ENCODE data around the gene SLC30A1. TPM values are rescaled to one million over a fixed set of nuclear protein-coding genes. Genes with fewer than 3 reads are reported as not detected.

Gene SLC30A1
- total RNA-seq, 1 donor from 2014 or later: 28.1 TPM

- no peak for DNase-seq (ENCODE audit: low spot score)
These were observed 54.4 kb downstream of the SLC30A1 start for GRCh38 chr1:211524521-211524920.

- DNase-seq (ENCODE audit: low spot score): no peak
These were observed 56.2 kb downstream of the SLC30A1 start for GRCh38 chr1:211522804-211523203.

Other genes starting within 250 kb of the SLC30A1 start
- gene RD3, start 87.0 kb downstream of the SLC30A1 start, total RNA-seq: 0.17 TPM
- 1.3 TPM for gene NEK2, start 96.5 kb upstream of the SLC30A1 start, total RNA-seq